GM12878 (cell line): ENCODE measurements around the gene ATP6V1G2.

Source experiments
- ATF3 ChIP-seq: IDR thresholded peaks from 2 replicates; pipeline ENCODE4 v1.6.1; 2011; ENCODE audit warnings: low read depth, mild to moderate bottlenecking, low read length, moderate library complexity, borderline replicate concordance; ENCODE audit errors: extremely low read depth
- RB1 ChIP-seq: fragments of 450-650 bp; formaldehyde crosslinking; IDR thresholded peaks from 2 replicates; pipeline ENCODE4 v1.6.1; 2017; ENCODE audit warnings: mild to moderate bottlenecking, borderline replicate concordance
- SRF ChIP-seq, 2 experiments: IDR thresholded peaks; 2 replicates each; pipeline ENCODE4 v1.6.1; 2011; ENCODE audit warnings: low read depth in 2 of 2, low read length in 2 of 2, mild to moderate bottlenecking in 1 of 2, moderate library complexity in 1 of 2
- TF ChIP-seq, protein P1 (sequence below): fragments of 450-650 bp; IDR thresholded peaks from 2 replicates; pipeline ENCODE4 v1.6.1; 2018; ENCODE audit warnings: borderline replicate concordance, mild to moderate bottlenecking; ENCODE audit not compliant: partially characterized antibody
- TF ChIP-seq, protein P2 (sequence below): fragments of 150-350 bp; IDR thresholded peaks from 2 replicates; pipeline ENCODE4 v1.6.1; 2016; ENCODE audit warnings: low read depth, low read length

DNA sequence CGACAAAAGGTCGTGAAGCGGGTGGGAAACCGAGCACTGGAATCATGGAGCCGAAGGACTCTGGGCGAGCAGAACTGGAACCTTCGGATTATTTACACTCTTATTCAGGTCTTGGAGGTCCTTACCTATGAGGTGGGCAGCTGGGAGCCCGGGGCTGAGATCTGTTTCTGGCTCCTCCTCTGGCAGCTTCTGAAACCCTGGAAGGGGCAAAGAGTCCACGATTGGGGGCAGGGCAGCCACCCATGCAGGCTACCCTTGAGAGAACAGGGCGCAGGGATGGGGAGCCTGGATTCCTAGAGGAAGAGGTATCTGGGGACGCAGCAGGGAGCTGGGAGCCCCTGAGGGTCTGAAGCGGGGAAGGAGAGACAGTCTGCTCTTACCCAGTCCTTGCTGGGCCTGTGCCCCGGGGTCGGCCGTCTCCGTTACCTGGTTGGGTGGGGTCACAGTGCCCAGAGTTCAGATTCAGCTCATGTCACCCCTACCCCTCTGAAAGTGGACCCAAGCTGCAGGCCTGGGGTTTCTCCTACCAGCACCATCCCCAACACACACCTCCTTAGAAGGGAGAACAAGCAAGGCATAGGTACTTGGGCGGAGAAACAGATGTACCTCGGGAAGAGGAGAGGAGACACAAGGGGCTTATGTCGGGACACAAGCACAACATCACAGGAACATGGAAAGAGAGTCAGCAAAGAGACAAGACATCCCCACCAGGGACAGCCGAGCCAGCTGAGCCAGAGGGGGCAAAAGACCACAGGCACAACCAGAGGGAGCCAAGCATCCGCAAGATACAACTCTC lies 35.2 kb upstream of the ATP6V1G2 start:
- TF ChIP-seq, protein P1, sequence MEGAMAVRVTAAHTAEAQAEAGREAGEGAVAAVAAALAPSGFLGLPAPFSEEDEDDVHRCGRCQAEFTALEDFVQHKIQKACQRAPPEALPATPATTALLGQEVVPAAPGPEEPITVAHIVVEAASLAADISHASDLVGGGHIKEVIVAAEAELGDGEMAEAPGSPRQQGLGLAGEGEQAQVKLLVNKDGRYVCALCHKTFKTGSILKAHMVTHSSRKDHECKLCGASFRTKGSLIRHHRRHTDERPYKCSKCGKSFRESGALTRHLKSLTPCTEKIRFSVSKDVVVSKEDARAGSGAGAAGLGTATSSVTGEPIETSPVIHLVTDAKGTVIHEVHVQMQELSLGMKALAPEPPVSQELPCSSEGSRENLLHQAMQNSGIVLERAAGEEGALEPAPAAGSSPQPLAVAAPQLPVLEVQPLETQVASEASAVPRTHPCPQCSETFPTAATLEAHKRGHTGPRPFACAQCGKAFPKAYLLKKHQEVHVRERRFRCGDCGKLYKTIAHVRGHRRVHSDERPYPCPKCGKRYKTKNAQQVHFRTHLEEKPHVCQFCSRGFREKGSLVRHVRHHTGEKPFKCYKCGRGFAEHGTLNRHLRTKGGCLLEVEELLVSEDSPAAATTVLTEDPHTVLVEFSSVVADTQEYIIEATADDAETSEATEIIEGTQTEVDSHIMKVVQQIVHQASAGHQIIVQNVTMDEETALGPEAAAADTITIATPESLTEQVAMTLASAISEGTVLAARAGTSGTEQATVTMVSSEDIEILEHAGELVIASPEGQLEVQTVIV = no peak
- no peak for TF ChIP-seq RB1
- TF ChIP-seq SRF (IDR thresholded peaks at IDR 0.05; ENCODE audit: low read depth in 2 of 2, low read length in 2 of 2) = no peak
- TF ChIP-seq, protein P2, sequence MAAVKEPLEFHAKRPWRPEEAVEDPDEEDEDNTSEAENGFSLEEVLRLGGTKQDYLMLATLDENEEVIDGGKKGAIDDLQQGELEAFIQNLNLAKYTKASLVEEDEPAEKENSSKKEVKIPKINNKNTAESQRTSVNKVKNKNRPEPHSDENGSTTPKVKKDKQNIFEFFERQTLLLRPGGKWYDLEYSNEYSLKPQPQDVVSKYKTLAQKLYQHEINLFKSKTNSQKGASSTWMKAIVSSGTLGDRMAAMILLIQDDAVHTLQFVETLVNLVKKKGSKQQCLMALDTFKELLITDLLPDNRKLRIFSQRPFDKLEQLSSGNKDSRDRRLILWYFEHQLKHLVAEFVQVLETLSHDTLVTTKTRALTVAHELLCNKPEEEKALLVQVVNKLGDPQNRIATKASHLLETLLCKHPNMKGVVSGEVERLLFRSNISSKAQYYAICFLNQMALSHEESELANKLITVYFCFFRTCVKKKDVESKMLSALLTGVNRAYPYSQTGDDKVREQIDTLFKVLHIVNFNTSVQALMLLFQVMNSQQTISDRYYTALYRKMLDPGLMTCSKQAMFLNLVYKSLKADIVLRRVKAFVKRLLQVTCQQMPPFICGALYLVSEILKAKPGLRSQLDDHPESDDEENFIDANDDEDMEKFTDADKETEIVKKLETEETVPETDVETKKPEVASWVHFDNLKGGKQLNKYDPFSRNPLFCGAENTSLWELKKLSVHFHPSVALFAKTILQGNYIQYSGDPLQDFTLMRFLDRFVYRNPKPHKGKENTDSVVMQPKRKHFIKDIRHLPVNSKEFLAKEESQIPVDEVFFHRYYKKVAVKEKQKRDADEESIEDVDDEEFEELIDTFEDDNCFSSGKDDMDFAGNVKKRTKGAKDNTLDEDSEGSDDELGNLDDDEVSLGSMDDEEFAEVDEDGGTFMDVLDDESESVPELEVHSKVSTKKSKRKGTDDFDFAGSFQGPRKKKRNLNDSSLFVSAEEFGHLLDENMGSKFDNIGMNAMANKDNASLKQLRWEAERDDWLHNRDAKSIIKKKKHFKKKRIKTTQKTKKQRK = no peak
- no peak for TF ChIP-seq ATF3
